ENCODE results near the gene CD83.
A peak's percentile ranks its signal among the peaks of the same experiment; 100 is the strongest.

The CD83 gene

GRCh38 chr6:14092316-14092715 lies 25.3 kb upstream of the CD83 start:
- no peak for DNase-seq

- DNase-seq: no peak
Measured at GRCh38 chr6:14092838-14093789, 24.5 kb upstream of the CD83 start.

DNA sequence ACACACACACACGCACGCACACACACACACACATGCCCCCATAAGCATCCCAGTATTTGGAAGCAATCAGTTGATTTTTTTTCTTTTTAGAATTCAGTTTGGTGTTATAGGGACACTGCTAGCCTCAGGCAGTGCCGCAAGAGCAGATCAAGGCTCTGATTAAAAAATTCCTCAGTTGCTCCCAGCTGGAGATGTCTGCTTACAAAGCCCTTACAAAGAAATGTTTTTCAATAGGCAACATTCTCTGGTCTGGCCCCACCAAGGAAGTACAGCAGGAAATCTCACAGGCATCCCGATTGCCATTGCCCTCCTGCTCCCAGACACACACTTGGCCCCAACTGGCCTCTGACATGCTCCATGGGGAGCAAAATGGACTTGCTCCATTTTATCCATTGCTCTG lies 22.9 kb upstream of the CD83 start:
- DNase-seq: no peak

DNA sequence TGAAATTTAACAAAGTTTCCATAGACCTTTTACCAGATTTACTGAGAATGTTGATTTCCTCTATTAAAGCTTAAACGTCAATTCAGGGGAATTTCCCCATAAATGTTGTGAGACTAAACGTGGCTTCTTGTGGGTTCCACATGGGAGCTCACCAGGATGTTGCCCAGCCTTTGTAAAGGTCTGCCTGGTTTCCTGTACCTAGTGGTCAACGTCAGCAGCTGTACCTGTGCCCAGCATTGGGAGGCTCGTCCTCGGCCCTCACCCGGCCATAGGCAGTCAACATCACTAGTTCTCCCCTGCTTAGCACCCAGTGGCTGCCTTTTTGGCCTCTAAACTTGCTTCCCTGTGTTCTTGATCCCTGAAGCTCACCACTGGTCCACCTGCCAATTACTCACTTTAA lies 22.1 kb upstream of the CD83 start:
- no peak for DNase-seq

DNA sequence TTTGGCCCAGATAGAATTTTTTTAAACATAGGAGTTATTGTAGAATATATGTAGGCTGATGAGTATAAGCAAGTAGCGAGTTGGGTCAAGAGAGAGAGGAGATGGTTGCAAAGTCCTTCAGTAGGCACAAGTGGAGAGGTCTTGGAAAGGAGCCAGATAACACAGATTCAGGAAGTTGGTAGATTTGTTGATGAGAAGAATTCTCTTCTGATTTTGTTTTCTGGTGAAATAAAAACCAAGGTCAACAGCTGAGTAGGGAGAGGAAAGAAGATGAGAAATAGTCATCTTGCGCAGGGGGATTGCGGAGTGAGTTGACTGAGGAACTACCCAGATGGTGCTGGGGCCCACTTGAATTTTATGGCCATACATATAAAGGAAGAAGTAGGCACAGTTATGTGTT lies 17.4 kb upstream of the CD83 start:
- DNase-seq: no peak

GRCh38 chr6:14100966-14101365 lies 16.6 kb upstream of the CD83 start:
- DNase-seq: no peak

DNA sequence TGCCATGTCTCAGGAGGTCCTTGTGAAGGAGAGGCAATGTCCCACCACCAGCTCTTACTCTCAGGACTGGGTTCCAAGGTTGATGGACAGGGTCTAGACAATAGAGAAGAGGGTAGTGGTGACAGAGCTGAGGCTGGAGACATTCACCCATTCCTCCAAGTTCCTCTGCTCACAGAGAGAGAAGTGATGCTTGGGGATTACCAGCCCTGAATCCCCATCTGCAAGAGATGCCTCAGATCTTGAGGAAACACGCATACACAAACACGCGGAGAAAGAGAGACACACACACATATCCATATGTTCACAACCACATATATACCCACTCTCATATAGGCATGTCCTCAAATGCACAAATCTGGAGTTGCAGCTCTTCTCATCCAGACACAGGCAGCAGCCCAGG lies 15.2 kb upstream of the CD83 start:
- no peak for DNase-seq

DNA sequence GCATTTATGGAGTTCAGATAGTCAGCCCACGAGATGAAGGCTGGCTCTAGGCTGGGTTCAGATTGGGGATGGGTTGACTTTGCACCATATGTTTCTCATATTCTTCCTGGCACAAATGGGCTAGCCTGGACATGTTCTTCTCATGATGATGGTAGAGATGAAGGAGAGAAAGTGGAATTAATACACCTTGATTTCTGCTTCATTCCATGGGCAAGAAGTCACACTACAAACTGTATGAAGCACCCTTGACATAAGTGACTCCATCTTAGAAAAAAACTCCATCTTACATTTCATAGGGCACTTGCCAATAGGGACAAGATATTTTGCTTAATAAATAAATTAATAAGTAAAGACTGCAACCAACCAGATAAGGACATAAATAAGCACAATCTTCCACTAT lies 12.0 kb upstream of the CD83 start:
- no peak for DNase-seq

GRCh38 chr6:14107000-14107399 lies 10.6 kb upstream of the CD83 start:
- DNase-seq: no peak

- DNase-seq: no peak
Measured at GRCh38 chr6:14107711-14108494, 9.7 kb upstream of the CD83 start.

DNA sequence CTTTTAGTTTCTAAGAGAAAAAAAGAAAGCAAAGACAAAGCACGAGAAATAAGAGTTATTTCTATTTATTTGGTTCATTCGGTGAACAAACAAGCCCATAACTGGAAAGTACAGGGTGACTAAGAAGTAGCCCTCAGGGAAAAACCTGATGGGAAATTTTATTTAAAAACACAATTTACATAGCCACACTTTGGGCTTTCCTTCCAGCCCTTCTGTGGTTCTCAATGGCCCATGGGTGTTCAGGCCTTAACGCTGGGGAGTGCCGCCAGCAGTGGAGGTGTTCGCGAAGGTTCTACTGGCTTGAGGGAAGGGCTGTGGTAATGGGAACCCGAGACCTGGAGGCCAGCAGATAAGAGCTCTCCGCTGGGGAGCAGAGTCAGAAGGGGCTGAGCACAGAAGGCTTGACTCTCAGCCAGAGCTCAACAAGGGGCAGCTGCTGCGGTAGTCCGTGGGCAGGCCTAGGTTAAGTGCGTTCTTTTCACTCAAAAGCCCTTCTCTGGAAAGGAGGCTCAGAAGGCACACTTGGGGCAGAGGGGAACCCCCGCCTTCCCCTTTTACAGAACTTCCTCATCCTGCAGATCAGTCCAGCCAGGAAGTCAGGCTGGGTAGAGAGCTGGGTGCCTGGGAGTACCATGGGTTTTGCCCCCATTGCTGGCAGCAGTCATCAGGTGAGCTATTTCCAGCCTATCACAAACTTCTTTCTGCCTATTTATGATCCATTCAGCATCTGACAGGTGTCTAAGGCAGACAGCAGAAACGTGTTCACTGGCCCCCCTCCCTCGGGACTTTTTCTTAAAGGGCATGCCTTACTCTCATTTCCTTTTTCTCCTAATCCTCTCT lies 8.8 kb upstream of the CD83 start:
- DNase-seq: no peak

DNA sequence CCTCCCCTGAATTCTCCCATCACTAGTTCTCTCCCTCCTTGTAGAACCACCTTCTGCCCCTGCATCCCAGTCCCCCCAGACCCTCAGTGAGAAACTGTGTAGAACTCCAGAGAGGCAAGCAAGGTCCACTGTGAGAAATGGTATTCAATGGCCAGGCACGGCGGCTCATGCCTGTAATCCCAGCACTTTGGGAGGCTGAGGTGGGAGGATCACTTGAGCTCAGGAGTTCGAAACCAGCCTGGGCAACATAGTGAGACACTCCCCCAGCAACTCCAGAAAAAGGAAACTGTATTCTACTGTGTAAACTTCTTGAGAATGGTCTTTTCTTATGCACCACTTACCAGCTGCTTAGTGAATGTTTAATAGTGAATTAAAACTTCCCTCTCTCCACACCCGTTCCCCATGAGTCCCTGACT lies 8.2 kb upstream of the CD83 start:
- DNase-seq: no peak

DNA sequence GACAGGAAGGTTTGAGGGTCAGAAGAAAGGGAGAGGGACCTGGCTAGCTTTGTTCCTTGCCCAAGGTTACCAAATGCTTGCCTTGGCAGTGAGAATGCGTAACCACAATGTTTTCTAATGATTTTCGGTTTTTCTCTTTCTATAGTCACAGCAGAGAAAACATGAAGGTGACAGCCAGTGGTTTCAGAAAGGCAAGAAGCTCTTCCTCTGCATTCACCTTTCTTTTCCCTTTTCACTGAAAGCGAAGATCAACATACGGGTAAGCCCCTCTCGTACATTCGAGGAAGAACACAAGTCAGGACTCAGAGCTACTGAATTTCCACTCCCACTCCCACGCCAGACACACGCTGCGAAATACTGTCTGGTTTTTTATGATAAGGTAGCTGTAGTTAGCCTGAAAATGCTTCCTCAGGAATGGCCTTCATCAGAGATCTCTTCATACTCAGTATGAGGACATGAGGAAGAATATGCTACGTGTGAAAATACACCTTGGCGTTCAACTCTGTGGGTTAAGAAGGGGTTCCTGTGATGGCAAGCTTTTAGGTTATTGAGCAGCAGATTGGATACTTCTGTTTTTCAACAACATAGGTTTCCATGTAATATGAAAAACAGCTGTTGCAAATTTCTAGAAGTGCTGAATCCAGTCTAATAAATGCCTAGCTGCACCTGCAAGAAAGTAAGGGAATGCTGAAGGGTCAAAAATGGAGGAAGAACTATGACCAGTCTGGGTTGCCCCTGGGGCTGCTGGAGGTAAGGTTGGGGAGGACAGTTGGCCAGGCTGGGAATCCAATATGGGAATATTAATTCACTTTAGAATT lies 7.4 kb upstream of the CD83 start:
- no peak for DNase-seq

- no peak for DNase-seq
Measured at GRCh38 chr6:14113976-14114375, 3.6 kb upstream of the CD83 start.

- DNase-seq: no peak
Measured at GRCh38 chr6:14118091-14118439, 493 bp downstream of the CD83 start.

DNA sequence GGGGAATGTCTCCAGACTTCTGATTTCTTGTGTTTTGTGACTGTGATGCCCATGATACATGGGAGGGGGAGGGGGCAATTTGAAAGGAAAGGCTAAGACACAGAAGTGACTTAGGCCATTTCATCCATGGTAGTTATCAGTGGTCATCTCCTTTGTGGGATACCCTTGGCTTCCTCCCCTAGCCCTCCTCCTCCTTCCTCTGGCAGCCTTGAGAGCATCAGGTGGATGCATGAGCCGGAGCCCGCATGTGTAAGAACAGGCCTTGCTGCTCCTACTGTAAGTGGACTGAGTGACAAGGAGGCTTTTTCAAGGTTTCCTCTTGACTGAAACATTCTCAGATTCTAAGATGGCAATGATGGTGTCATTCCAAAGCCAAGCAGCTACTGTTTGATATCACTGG lies 874 bp downstream of the CD83 start:
- no peak for DNase-seq

DNA sequence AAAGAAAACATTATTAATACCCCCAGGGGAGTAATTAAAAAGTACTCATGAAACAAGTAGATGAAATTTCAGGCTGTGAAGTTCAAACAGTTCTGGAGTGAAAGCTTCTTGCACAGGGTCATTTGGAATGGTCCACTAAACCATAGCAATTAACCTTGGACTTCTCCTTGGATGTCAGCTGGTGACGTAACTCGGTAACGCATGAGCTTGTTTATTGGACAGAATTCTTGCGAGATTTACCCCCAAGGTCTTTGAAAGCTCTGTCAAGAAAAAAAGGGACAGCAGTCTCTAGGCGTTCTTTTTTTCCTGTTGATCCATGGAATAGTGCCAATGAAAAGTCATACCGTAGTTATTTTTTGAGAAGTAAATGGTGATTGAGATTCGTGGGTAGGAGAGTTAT lies 2.2 kb downstream of the CD83 start:
- no peak for DNase-seq

GRCh38 chr6:14120546-14120945 lies 3.0 kb downstream of the CD83 start:
- DNase-seq: no peak

DNA sequence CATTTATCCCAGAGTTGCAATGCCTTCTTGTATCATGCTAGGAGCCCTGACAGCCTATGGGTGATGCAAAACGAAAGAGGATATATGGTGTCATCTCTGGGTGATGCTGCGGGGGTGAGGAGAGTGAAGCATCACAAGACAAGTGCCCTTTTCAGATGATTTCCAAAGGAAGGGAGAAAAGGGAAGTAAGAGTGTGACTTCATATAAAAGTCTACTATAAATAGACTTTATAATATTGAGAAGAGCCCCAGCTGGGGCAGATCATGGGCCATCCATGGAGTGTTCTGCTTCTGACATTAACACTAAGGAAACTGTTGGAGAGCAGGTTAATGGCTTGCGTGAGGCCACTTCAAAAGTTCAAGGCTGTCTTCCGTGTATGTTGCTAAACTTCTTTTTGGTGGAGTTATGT lies 4.4 kb downstream of the CD83 start:
- no peak for DNase-seq

DNA sequence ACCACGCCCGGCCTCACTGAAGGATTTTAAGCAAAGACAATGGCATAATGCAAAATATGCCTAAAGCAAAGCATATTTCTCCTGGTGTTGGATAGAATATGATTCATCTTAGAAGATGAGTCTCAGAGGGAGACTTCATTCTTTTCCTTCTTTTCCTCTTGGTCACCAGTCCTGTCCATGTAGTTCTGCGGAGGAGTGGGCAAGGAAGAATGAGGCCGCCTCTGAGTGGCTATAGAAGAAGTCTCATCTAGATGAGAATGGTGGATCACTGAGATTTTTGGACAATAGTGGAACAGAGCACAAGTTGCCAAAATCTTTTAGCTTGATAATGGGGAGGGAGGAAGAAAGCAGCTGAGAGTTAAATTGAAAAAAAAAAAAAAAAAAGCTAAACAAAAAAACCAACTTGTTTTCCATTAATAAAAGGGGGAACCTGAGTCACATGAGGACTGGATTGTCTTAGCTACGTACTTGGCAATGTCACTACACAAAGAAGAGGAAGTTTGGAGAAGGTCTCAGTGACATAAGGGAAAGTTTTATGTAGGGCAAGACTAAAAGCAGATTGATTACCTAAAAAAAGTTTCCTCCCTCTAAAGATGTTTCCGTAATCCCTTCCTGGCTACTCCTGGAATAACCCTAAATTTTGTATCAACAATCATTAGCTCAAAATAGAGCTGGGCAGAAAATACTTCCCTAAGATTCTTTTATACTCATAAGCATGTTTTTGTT lies 6.0 kb downstream of the CD83 start:
- DNase-seq: no peak

DNA sequence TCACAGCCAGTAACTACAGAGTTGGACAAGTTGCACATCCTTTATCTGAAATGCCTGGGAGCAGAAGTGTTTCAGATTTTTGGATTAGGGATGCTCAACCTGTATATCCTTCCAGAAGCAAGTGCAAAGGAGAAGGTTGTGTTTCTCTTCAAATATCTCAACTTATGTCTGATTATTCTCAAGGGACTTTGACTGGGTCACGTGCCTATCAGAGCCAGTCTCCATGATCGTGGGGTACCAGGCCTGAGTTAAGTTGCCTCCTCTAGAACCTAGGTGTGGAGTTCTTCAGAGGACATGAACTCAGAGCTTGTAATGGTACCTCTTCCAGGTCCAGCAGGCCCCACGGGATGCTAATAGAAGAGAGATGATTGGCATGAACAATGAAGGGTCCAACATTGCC lies 7.8 kb downstream of the CD83 start:
- DNase-seq: no peak

GRCh38 chr6:14126191-14126590 lies 8.6 kb downstream of the CD83 start:
- peak; percentile 83 for DNase-seq

Measured in left hindlimb (tissue), 1 donor.